Neuronal stem cell (in vitro differentiated cells): ENCODE data around the gene NRF1.

Experiments
- DNase-seq: peaks from one replicate; pipeline ENCODE4 v3.0.0-alpha.2; 2013; ENCODE audit warnings: low spot score
- H2AFZ ChIP-seq: one replicate; pipeline ENCODE4 v1.6.1; 2013; ENCODE audit warnings: mild to moderate bottlenecking, low read length, inconsistent platforms
- H2AK5ac ChIP-seq: 2 replicates; pipeline ENCODE4 v1.6.1; 2013; ENCODE audit warnings: low read depth, mild to moderate bottlenecking, inconsistent platforms, low read length, moderate library complexity, mixed read lengths
- H2BK120ac ChIP-seq: 2 replicates; pipeline ENCODE4 v1.6.1; 2013; ENCODE audit warnings: low read depth, mild to moderate bottlenecking, inconsistent platforms, low read length, moderate library complexity, mixed read lengths
- H2BK12ac ChIP-seq: one replicate; pipeline ENCODE4 v1.6.1; 2013; ENCODE audit warnings: low read length, inconsistent platforms
- H2BK15ac ChIP-seq: 2 replicates; pipeline ENCODE4 v1.6.1; 2013; ENCODE audit warnings: mild to moderate bottlenecking, low read length, inconsistent platforms, mixed read lengths
- H2BK5ac ChIP-seq: one replicate; pipeline ENCODE4 v1.6.1; 2013; ENCODE audit warnings: inconsistent platforms, mild to moderate bottlenecking, low read length, moderate library complexity
- H3K14ac ChIP-seq: one replicate; pipeline ENCODE4 v1.6.1; 2013; ENCODE audit warnings: low read length, inconsistent platforms
- H3K18ac ChIP-seq: 2 replicates; pipeline ENCODE4 v1.6.1; 2013; ENCODE audit warnings: low read length, inconsistent platforms
- H3K23ac ChIP-seq: 2 replicates; pipeline ENCODE4 v1.6.1; 2013; ENCODE audit warnings: low read depth, mild to moderate bottlenecking, mixed read lengths, low read length, inconsistent platforms; ENCODE audit not compliant: poor library complexity
- H3K27ac ChIP-seq: replicated peaks from 3 replicates; pipeline ENCODE4 v1.5.1; 2013; ENCODE audit warnings: low read length, inconsistent platforms
- H3K27me3 ChIP-seq, 3 experiments: 2 replicates each; pipeline ENCODE4 v1.6.1; 2013; ENCODE audit warnings: low read length in 3 of 3, mild to moderate bottlenecking in 2 of 3, inconsistent platforms in 1 of 3, low read depth in 1 of 3, mixed read lengths in 1 of 3, moderate library complexity in 1 of 3; ENCODE audit not compliant: control insufficient read depth in 3 of 3, insufficient read depth in 3 of 3
- H3K36me3 ChIP-seq, 2 donors: replicated peaks in 1 of 2; 2 replicates each; pipeline ENCODE4 v1.6.1; 2013; ENCODE audit warnings: low read length in 2 of 2; ENCODE audit not compliant: control insufficient read depth in 2 of 2, insufficient read depth in 2 of 2
- H3K4ac ChIP-seq: 2 replicates; pipeline ENCODE4 v1.6.1; 2013; ENCODE audit warnings: inconsistent platforms, mild to moderate bottlenecking, low read length, moderate library complexity
- H3K4me1 ChIP-seq, 2 donors: 1 replicate in 1 of 2; 2 replicates in 1 of 2; pipeline ENCODE4 v1.6.1; 2013; ENCODE audit warnings: low read length in 2 of 2, low read depth in 1 of 2; ENCODE audit not compliant: control insufficient read depth in 2 of 2, insufficient read depth in 1 of 2
- H3K4me2 ChIP-seq: one replicate; pipeline ENCODE4 v1.6.1; 2013; ENCODE audit warnings: mild to moderate bottlenecking, low read length, inconsistent platforms; ENCODE audit not compliant: insufficient read depth, poor library complexity, severe bottlenecking
- H3K4me3 ChIP-seq, 2 donors: 2 replicates each; pipeline ENCODE4 v1.5.1; 2013; ENCODE audit warnings: low read length in 2 of 2, mild to moderate bottlenecking in 2 of 2, inconsistent platforms in 1 of 2, moderate library complexity in 1 of 2
- H3K79me1 ChIP-seq: one replicate; pipeline ENCODE4 v1.6.1; 2013; ENCODE audit warnings: low read depth, mild to moderate bottlenecking, inconsistent platforms, low read length, moderate library complexity
- H3K9ac ChIP-seq: one replicate; pipeline ENCODE4 v1.6.1; 2013; ENCODE audit warnings: mild to moderate bottlenecking, low read depth, low read length, inconsistent platforms; ENCODE audit not compliant: poor library complexity
- H3K9me3 ChIP-seq, 2 donors: replicated peaks in 1 of 2; 2 replicates each; pipeline versions ENCODE3 to v1.6.1; 2013; ENCODE audit warnings: low read length in 2 of 2, mild to moderate bottlenecking in 2 of 2, inconsistent platforms in 1 of 2, low read depth in 1 of 2, mixed read lengths in 1 of 2, moderate library complexity in 1 of 2; ENCODE audit not compliant: control insufficient read depth in 2 of 2, insufficient read depth in 1 of 2
- H4K8ac ChIP-seq: one replicate; pipeline ENCODE4 v1.6.1; 2013; ENCODE audit warnings: low read depth, mild to moderate bottlenecking, inconsistent platforms, low read length, moderate library complexity
- H4K91ac ChIP-seq: one replicate; pipeline ENCODE4 v1.6.1; 2013; ENCODE audit warnings: low read length, low read depth, mild to moderate bottlenecking, inconsistent platforms; ENCODE audit not compliant: poor library complexity
- WGBS, 2 donors: extraction: QIAGEN DNeasy Blood & Tissue Kit; methylation state at CpG; one replicate each; pipeline ENCODE4 v1.1.7; 2013; ENCODE audit warnings: missing lambda C conversion rate in 2 of 2, mixed read lengths in 1 of 2; ENCODE audit not compliant: insufficient read length in 2 of 2, insufficient replicate concordance in 1 of 2; ENCODE audit errors: extremely low coverage in 2 of 2; 5-methylcytosine and 5-hydroxymethylcytosine counted together

Gene NRF1

DNA sequence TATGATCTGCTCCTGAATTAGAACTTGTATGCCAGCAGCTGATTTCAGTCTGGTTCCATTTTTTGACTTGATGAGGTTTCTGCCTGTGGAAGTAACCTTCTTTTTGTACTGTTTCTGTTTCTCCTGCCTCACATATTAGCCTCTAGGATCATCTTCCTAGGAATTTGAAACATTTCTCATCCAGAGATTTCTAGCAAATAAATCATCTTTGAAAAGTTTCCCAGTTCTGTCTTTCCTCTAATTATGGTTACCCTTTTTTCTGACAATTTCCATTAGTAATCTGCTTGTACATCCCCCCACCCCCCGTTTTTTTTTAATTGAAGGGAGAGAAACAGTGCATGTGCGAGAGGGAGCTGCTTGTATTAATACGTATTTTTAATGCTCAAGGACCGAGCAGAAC is 92.2 kb downstream of the NRF1 start:
- Histone ChIP-seq H2BK12ac (no peak overlapping the region), H3K27me3 (no peaks in the 10 kb centered on the region), H3K4me2 (no peak overlapping the region), H3K4me3 (no peak overlapping the region), H2AFZ (no peak overlapping the region), H3K14ac (no peak overlapping the region), H3K79me1 (no peaks in the 10 kb centered on the region), H3K18ac (no peak overlapping the region), H3K9ac (no peak overlapping the region), H2BK15ac (no peak overlapping the region), H3K9me3 (peaks cover 0 to 8% of the 10 kb centered on the region in 2 donors), H3K23ac (no peak overlapping the region), H2BK5ac (no peak overlapping the region), H3K27ac (no peak overlapping the region), H3K4me1 (no peaks in the 10 kb centered on the region), H4K91ac (no peak overlapping the region), H3K4ac (no peak overlapping the region), H2AK5ac (no peak overlapping the region), H3K36me3 (peaks cover 2 to 20% of the 10 kb centered on the region in 2 donors), H2BK120ac (no peak overlapping the region), H4K8ac (no peak overlapping the region)
- WGBS, 2 donors = no CpG with 5 or more reads among the region's 4 CpGs
- DNase-seq = no peak

- no peak overlapping the region for H4K8ac ChIP-seq
- H3K4me1 ChIP-seq = no peaks in the 10 kb centered on the region
- peaks cover 0 to 8% of the 10 kb centered on the region in 2 donors for H3K9me3 ChIP-seq
- no peak overlapping the region for H2BK15ac ChIP-seq
- no peak overlapping the region for H3K4ac ChIP-seq
- H2BK120ac ChIP-seq = no peak overlapping the region
- no peak overlapping the region for H3K4me3 ChIP-seq
- no peak overlapping the region for H3K4me2 ChIP-seq
- peaks cover 16 to 57% of the 10 kb centered on the region in 2 donors for H3K36me3 ChIP-seq
- no CpG with 5 or more reads among the region's 2 CpGs for WGBS, 2 donors
- H3K9ac ChIP-seq = no peak overlapping the region
- H3K27ac ChIP-seq = no peak overlapping the region
- H3K27me3 ChIP-seq = no peaks in the 10 kb centered on the region
- no peak overlapping the region for H3K23ac ChIP-seq
- no peak overlapping the region for H2BK5ac ChIP-seq
- no peak for DNase-seq
- no peak overlapping the region for H2AK5ac ChIP-seq
- no peak overlapping the region for H4K91ac ChIP-seq
- no peak overlapping the region for H2AFZ ChIP-seq
- H3K18ac ChIP-seq = no peak overlapping the region
- H3K79me1 ChIP-seq = peaks cover 2% of the 10 kb centered on the region
- no peak overlapping the region for H3K14ac ChIP-seq
- H2BK12ac ChIP-seq = no peak overlapping the region
Observed at GRCh38 chr7:129707910-129708499, 96.5 kb downstream of the NRF1 start.

- no peak overlapping the region for H2BK5ac ChIP-seq
- no peak for DNase-seq
- H2BK120ac ChIP-seq = no peak overlapping the region
- no CpG with 5 or more reads among the region's 1 CpG for WGBS, 2 donors
- H3K27ac ChIP-seq = no peak overlapping the region
- H4K91ac ChIP-seq = no peak overlapping the region
- no peaks in the 10 kb centered on the region for H3K27me3 ChIP-seq
- peaks cover 31 to 96% of the 10 kb centered on the region in 2 donors for H3K36me3 ChIP-seq
- H2BK12ac ChIP-seq = no peak overlapping the region
- peaks cover 2% of the 10 kb centered on the region for H3K79me1 ChIP-seq
- no peak overlapping the region for H2BK15ac ChIP-seq
- H4K8ac ChIP-seq = no peak overlapping the region
- H2AK5ac ChIP-seq = no peak overlapping the region
- H3K18ac ChIP-seq = no peak overlapping the region
- H3K4ac ChIP-seq = no peak overlapping the region
- H3K9ac ChIP-seq = no peak overlapping the region
- H3K9me3 ChIP-seq = no peaks in the 10 kb centered on the region
- no peak overlapping the region for H3K4me2 ChIP-seq
- no peaks in the 10 kb centered on the region for H3K4me1 ChIP-seq
- H3K4me3 ChIP-seq = no peak overlapping the region
- no peak overlapping the region for H3K14ac ChIP-seq
- H2AFZ ChIP-seq = no peak overlapping the region
- H3K23ac ChIP-seq = no peak overlapping the region
Observed at GRCh38 chr7:129713544-129713943, 102.0 kb downstream of the NRF1 start.

DNA sequence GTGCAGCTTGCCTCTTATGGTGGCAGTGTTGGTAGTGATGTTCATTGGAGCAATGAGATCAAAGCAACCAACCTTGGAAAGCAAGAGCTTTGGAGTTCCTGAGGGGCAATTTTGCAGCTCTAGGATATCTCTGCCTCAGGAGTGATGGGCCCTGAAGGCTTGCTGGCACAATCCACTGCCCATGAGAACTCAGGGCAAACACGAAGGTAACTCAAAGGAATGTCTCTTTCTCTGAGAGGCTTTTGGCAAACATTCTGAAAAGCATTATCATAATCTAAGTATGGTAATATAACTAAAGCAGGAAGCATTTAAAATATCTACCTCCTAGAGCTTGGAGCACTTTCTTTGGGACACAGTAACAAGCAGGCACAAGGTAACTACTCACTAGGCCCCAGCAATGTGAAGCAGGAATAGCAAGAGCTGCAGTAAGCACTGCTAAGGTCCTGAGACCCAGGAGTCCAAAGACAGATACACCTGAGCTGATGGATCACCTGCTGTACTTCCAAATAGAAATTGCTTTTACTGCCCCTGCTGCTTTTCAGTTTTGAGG is 103.1 kb downstream of the NRF1 start:
- Histone ChIP-seq H3K4me2 (no peak overlapping the region), H3K18ac (no peak overlapping the region), H3K23ac (no peak overlapping the region), H3K27ac (no peak overlapping the region), H3K79me1 (peaks cover 2% of the 10 kb centered on the region), H2AFZ (no peak overlapping the region), H3K9ac (no peak overlapping the region), H4K8ac (no peak overlapping the region), H2BK15ac (no peak overlapping the region), H2BK120ac (no peak overlapping the region), H4K91ac (no peak overlapping the region), H2BK12ac (no peak overlapping the region), H3K36me3 (peaks cover 31 to 96% of the 10 kb centered on the region in 2 donors), H3K4ac (no peak overlapping the region), H2AK5ac (no peak overlapping the region), H3K4me1 (no peaks in the 10 kb centered on the region), H3K9me3 (no peaks in the 10 kb centered on the region), H3K27me3 (no peaks in the 10 kb centered on the region), H3K14ac (no peak overlapping the region), H3K4me3 (no peak overlapping the region), H2BK5ac (no peak overlapping the region)
- WGBS, 2 donors = no CpG with 5 or more reads among the region's 1 CpG
- DNase-seq = no peak
